Measurements from ENCODE around the gene IL3RA.
"Not testable (repeated sequence)": the region's sequence is repeated elsewhere in the genome, so short reads cannot be mapped to it uniquely, and the experiment has no call there.

Gene IL3RA

GRCh38 chrX:1401611-1402430 is 65.2 kb downstream of the IL3RA start:
- in situ Hi-C loops (cut with HindIII; ENCODE audit: low pct_unique_long_range_greater_than_20kb, low sequenced_read_pairs) = no loop called here
- TF ChIP-seq JUND (IDR thresholded peaks at IDR 0.05; ENCODE audit: low read depth) = no peak
- no peak for DNase-seq (ENCODE audit: low read depth in 1 of 2, low spot score in 1 of 2)

DNA sequence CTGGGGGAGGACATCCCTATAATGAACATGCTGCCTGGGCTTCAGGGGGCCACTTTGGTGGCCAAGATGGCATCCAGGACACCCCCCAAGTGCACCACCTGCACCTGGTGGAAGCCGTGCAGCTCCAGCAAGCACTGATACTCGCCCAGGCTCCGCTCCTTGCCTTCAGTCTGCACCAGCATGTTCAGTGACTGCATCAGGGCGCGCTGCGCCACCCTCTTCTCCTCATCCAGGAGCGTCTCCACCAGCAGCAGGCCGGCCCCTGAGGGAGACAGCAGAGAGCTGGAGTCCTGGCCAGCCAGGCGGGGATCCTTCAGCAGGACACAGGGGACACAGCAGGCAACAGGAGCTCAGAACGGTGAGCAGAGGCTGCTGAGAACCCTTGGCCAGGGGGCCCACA is 66.6 kb downstream of the IL3RA start:
- no peak for TF ChIP-seq JUND (IDR thresholded peaks at IDR 0.05; ENCODE audit: low read depth)
- no peak for DNase-seq (ENCODE audit: low read depth in 1 of 2, low spot score in 1 of 2)
- in situ Hi-C loops (cut with HindIII; ENCODE audit: low pct_unique_long_range_greater_than_20kb, low sequenced_read_pairs) = no loop called here

DNA sequence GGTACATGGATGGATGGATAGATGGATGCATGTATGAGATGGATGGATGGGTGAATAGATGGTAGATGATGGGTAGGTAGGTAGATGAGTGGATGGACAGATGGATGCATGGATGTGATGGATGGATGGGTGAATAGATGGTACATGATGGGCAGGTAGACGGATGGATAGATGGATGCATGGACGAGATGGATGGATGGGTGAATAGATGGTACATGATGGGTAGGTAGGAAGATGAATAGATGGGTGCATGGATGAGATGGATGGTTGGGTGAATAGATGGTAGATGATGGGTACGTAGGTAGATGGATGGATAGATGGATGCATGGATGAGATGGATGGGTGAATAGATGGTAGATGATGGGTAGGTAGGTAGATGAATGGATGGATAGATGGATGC is 67.3 kb downstream of the IL3RA start:
- in situ Hi-C loops (cut with HindIII; ENCODE audit: low pct_unique_long_range_greater_than_20kb, low sequenced_read_pairs); DNase-seq (ENCODE audit: low read depth in 1 of 2, low spot score in 1 of 2): not testable (repeated sequence)

DNA sequence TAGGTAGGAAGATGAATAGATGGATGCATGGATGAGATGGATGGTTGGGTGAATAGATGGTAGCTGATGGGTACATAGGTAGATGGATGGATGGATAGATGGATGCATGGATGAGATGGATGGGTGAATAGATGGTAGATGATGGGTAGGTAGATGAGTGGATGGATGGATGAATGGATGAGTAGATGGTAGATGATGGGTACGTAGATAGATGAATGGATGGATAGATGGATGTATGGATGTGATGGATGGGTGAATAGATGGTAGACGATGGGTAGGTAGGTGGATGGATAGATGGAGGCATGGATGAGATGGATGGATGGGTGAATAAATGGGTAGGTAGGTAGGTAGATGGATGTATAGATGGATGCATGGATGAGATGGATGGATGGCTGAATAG is 69.2 kb downstream of the IL3RA start:
- DNase-seq (ENCODE audit: low read depth in 1 of 2, low spot score in 1 of 2); in situ Hi-C loops (cut with HindIII; ENCODE audit: low pct_unique_long_range_greater_than_20kb, low sequenced_read_pairs): not testable (repeated sequence)

- in situ Hi-C loops (cut with HindIII; ENCODE audit: low pct_unique_long_range_greater_than_20kb, low sequenced_read_pairs) = no loop called here
- no peak for DNase-seq (ENCODE audit: low read depth in 1 of 2, low spot score in 1 of 2)
- no peak for TF ChIP-seq JUND (IDR thresholded peaks at IDR 0.05; ENCODE audit: low read depth)
Observed at GRCh38 chrX:1407035-1407434, 70.5 kb downstream of the IL3RA start.

DNA sequence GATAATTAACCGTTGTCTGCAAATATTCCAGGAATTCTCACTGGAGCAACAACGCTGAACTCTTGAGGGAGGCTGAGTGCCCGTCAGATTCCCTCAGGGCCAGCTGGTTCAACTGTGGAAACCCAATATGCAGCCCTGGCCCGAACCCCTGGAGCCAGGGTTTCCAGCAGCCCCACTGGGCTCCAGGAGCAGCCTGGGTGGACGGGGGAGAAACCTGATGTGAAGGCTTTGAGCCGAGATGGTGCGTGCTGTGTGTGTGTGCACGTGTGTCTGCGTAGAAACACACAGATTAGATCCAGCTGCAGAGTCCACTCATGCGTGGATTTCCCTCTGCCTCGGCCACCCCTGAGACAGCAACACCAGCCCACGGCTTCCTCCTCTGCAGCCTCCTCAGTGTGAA is 74.7 kb downstream of the IL3RA start:
- in situ Hi-C loops (cut with HindIII; ENCODE audit: low pct_unique_long_range_greater_than_20kb, low sequenced_read_pairs) = no loop called here
- DNase-seq (ENCODE audit: low read depth in 1 of 2, low spot score in 1 of 2) = no peak
- no peak for TF ChIP-seq JUND (IDR thresholded peaks at IDR 0.05; ENCODE audit: low read depth)

DNA sequence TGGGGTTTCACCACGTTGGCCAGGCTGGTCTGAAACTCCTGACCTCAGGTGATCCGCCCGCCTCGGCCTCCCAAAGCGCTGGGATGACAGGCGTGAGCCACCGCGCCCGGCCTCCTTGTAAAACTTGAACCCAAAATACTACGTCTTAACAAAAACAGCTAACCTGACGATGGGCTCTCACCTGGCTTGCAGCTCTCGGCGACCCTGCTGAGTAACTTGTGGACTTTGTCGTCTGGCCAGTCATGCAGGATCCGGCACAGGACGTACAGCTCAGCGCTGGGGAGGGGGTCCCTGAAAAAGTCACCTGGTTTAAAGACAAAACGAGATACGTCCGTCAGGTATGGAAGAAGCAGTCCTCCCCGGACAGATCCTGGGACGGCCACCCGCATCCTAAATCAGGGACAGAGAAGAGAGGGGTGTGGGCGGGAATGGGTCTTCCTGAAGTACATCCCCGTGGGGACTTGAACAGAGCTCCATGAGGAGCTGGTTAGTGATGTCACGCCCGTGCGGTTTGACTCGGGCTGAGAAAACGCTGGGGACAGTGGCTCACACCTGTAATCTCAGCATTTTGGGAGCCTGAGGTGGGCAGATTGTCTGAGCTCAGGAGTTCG is 76.1 kb downstream of the IL3RA start:
- no peak for DNase-seq (ENCODE audit: low read depth in 1 of 2, low spot score in 1 of 2)
- no peak for TF ChIP-seq JUND (IDR thresholded peaks at IDR 0.05; ENCODE audit: low read depth)
- in situ Hi-C loops (cut with HindIII; ENCODE audit: low pct_unique_long_range_greater_than_20kb, low sequenced_read_pairs) = no loop called here

DNA sequence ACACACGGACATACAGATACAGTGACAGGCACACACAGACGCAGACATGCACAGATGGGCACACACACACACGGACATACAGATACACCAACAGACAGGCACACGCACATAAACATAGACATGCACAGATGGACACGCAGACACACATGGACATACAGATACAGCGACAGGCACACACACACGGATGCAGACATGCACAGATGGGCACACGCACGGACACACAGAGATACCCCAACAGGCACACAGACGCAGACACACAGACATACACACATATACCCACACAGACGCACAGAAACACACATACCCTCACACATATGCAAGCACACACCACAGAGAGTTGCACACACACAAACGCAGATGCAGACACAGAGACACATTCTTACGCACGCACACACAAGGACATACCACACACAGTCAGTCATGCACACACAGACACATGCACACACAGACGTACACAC is 79.8 kb downstream of the IL3RA start:
- no peak for DNase-seq (ENCODE audit: low read depth in 1 of 2, low spot score in 1 of 2)
- in situ Hi-C loops (cut with HindIII; ENCODE audit: low pct_unique_long_range_greater_than_20kb, low sequenced_read_pairs) = no loop called here
- no peak for TF ChIP-seq JUND (IDR thresholded peaks at IDR 0.05; ENCODE audit: low read depth)

- in situ Hi-C loops (cut with HindIII; ENCODE audit: low pct_unique_long_range_greater_than_20kb, low sequenced_read_pairs) = no loop called here
- no peak for DNase-seq (ENCODE audit: low read depth in 1 of 2, low spot score in 1 of 2)
Observed at GRCh38 chrX:1416965-1417760, 80.6 kb downstream of the IL3RA start.

DNA sequence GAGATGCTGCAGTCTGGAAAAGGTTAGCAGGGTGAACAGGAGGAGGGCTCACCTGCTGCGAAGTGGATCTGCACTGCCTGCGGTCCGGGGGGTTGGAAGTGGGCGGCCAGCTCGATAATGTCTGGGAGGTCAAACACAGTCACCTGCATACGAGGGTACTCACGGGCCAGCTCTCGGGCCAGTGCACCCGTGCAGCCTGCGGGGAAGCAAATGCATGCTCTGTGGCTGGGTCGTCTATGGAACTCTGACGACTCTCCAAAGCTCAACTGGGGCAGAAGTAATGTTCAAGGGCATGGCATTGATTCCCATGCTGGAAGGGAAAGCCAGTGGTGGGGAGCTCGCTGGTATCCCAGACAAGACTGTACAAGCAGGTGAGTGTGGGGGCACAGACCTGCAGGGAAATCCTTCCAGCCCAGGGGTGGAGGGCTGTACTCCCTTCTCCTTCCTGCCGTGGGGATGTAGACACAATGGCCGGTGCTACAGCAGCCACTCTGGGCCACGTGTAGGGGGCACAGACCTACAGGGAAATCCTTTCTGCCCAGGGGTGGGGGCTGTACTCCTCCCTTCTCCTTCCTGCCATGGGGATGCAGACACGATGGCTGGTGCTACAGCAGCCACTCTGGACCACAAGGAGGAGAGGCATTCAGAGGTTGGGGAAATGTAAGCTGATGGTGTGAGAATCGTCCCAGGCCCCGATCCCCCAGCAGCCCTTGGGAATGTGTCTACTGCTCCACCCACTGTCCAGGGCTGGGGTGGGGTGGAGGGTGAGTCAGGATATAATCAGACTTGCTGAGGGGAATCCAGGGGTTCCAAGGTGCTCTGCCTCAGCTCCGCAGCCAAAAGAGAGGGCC is 81.6 kb downstream of the IL3RA start:
- no peak for TF ChIP-seq JUND (IDR thresholded peaks at IDR 0.05; ENCODE audit: low read depth)
- in situ Hi-C loops (cut with HindIII; ENCODE audit: low pct_unique_long_range_greater_than_20kb, low sequenced_read_pairs) = no loop called here
- DNase-seq (ENCODE audit: low read depth in 1 of 2, low spot score in 1 of 2) = no peak

More at GRCh38 chrX:1416965-1417760, 80.6 kb downstream of the IL3RA start:
- TF ChIP-seq JUND (IDR thresholded peaks at IDR 0.05; ENCODE audit: low read depth) = no peak

- in situ Hi-C loops (cut with HindIII; ENCODE audit: low pct_unique_long_range_greater_than_20kb, low sequenced_read_pairs) = no loop called here
- TF ChIP-seq JUND (IDR thresholded peaks at IDR 0.05; ENCODE audit: low read depth) = no peak
Observed at GRCh38 chrX:1418901-1419544, 82.4 kb downstream of the IL3RA start.

More at GRCh38 chrX:1418901-1419544, 82.4 kb downstream of the IL3RA start:
- no peak for DNase-seq (ENCODE audit: low read depth in 1 of 2, low spot score in 1 of 2)

Measured in T47D (cell line).